KOPT-K1 (cell line): Measurements from ENCODE around the gene PARD3B.

Experiments
- H3K27ac ChIP-seq: fragments of 200-600 bp; sonication (generic); 2 replicates; pipeline ENCODE4 v1.5.1; 2016; ENCODE audit warnings: antibody characterized with exemption, mild to moderate bottlenecking, low read depth, low read length; ENCODE audit not compliant: poor library complexity, severe bottlenecking
- H3K36me3 ChIP-seq: fragments of 200-600 bp; sonication (generic); 2 replicates; pipeline ENCODE4 v1.5.1; 2017; ENCODE audit warnings: antibody characterized with exemption, mild to moderate bottlenecking, low read length, moderate library complexity; ENCODE audit not compliant: insufficient read depth
- H3K9me3 ChIP-seq: fragments of 200-600 bp; sonication (generic); 2 replicates; pipeline ENCODE4 v1.5.1; 2017; ENCODE audit warnings: antibody characterized with exemption, low read length, mild to moderate bottlenecking; ENCODE audit not compliant: insufficient read depth, poor library complexity, severe bottlenecking

Gene PARD3B

DNA sequence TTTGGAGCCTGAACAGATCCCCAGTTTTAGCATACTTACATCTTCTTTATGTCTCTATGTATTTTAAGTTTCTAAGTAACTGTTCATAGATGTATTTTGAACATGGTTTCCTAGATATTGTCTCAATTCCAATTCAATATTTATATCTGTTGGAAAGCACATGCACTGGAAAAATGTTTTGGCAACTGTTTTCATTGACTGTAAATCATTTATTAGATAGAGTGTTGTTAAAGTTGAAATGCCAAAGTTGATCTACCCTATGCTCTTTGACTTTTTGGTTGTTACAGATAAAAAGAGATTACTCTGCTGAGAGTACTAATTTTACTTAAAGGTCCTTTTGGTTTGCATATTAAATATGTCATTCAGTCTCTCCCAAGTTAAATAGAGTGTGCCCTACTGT is 792.0 kb downstream of the PARD3B start:
- Histone ChIP-seq H3K27ac (no peak overlapping the region), H3K36me3 (no peaks in the 10 kb centered on the region), H3K9me3 (no peaks in the 10 kb centered on the region)

DNA sequence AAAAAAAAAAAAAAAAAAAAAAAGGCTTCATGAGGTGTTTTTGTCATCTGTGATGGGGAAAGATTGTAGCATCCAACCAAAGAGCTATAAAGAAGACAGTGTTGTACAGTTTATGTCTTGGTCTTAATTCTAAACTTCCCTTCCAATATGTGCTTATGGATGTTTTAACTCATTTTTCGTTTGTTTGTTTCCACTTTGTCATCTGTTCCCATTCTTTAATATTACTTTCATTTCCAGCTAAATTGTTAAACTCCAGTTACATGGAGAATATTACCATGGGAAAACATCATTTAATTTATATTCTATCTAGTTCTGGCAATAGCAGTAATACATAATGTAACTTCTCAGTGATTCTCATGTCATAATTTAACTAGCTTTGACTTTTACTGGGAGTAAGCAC is 792.9 kb downstream of the PARD3B start:
- no peaks in the 10 kb centered on the region for H3K9me3 ChIP-seq
- H3K27ac ChIP-seq = no peak overlapping the region
- no peaks in the 10 kb centered on the region for H3K36me3 ChIP-seq

DNA sequence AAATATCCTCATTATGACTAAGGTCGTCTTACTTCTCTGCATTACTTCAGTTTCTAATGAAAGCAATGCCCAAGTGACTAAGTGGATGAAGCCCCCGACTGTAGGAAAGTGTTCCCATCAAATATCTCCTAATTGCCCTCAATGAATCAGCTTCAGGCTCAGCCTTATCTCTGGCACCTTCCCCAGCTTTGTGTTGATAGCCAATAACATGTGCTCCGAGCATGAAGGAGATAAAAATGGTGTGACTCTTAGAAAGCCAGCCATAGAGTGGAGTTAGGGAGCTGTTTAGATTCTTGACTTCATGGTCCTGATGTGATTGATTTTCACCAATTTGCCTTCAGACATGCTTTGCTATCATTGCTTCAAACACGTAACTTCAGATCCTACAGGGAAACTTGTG is 797.8 kb downstream of the PARD3B start:
- Histone ChIP-seq H3K36me3 (no peaks in the 10 kb centered on the region), H3K27ac (no peak overlapping the region), H3K9me3 (no peaks in the 10 kb centered on the region)

DNA sequence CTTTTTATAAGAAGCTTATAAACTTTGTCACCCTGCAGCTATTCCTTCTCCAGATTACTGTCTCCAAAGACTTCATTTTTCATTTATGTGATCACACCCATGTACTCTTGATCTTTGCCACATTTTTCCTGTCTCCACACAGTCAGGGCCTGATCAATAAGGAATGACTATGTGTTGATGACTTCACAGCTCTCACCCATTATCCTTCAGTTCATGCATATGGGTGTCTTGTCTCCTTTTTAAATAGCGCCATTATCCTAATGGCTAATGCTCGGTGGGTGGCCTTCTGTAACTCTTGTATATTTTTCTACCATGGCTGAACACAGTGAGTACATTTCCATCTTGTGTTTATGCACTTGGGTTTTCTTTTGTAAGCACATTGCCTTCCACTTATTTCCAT is 801.4 kb downstream of the PARD3B start:
- Histone ChIP-seq H3K27ac (no peak overlapping the region), H3K9me3 (no peaks in the 10 kb centered on the region), H3K36me3 (no peaks in the 10 kb centered on the region)

DNA sequence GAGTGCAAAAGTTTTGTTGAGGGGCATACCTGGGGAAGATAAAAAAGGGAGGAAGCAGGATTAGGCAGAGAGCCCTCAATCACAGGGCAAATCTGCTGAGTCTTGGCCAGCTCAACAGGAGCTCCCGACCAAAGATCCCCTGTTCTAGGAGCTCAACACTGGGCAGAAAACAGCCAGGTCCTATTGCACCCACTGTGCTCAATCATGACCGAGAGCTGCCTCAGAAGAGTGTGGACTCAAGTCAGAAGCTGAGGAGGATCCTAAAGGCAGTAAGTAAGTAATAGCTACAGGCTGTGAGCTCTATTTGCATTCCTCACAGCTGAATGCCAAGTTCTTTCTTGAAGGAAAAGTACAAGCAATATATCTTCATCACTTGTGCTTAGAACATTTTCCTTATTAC is 802.6 kb downstream of the PARD3B start:
- Histone ChIP-seq H3K27ac (no peak overlapping the region), H3K36me3 (no peaks in the 10 kb centered on the region), H3K9me3 (no peaks in the 10 kb centered on the region)

DNA sequence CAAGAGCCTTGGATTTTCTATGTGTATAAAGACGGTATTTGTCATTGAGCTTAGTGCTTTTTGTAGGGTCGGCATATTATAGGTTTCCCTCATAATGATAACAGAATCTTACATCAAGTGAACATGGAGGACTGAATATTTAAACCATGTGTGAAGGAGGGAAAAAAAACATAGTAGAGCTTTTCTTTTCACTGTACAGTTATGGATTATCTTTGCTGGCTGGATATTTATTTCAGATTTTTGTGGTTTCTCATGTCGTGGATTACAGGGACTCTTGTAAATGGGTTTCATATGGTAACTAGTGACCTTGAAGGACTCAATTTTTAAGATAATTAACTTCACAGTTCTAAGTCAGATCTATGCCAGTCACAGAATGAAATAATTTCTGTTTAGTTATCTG is 806.8 kb downstream of the PARD3B start:
- H3K36me3 ChIP-seq = no peaks in the 10 kb centered on the region
- H3K9me3 ChIP-seq = no peaks in the 10 kb centered on the region
- no peak overlapping the region for H3K27ac ChIP-seq

DNA sequence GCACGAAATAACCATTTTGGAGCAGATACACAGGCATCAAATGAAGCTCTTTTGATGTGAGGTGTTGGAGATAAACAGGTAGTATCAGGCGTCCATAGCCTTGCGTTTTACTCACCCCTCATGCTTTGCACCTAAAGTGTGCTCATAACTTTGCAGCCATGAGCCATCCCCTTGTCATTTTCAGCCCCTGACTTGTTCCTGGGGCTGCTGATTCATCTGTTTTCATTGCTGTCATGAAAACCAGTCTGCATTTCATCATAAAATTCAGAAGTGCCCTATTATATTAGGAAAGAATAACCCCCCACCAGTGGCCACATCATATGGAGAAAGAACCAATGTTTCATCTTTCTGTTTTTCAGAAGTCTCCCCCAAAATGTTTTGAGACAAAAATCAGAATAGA is 807.3 kb downstream of the PARD3B start:
- Histone ChIP-seq H3K36me3 (no peaks in the 10 kb centered on the region), H3K9me3 (no peaks in the 10 kb centered on the region), H3K27ac (no peak overlapping the region)

DNA sequence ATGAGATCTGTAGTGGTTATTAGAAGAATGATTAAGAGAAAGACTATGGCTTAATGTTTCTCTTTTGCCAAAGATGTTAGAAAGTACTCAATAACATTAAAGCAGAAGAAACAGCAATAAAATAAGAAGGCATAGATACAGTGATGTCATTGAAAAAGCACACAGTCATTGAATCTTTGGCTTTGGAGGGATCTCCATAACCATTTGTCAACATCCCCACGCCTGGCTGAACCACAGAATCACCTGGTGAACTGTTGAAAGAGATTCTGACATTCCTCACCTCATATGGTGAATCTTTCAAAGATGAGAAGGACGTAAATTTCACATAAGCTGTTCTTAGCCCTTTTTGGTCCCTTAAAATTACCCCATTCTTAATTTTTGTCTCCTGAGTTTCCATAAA is 812.5 kb downstream of the PARD3B start:
- Histone ChIP-seq H3K27ac (no peak overlapping the region), H3K9me3 (no peaks in the 10 kb centered on the region), H3K36me3 (no peaks in the 10 kb centered on the region)

DNA sequence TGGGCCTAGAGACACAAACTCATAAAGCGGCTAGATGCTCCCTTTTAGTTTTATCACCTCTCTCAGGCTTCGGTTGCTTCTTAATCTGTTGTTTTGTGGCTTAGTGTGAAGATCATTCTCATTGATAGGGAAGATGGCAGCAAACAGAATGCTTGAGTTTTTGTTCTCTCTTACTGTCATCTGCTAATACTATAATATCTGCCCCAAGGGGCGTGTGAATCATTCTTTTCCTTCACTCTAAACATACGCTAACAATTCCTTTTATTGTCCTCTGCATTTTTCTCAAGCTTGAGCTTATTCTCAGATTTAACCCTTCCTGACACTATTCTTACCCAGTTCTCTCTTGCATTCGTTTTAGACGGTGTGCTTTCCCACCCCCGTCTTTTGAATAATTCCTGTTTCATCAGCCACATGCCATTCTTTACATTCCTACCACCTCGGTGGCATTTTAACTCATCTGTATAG is 813.1 kb downstream of the PARD3B start:
- Histone ChIP-seq H3K27ac (no peak overlapping the region), H3K36me3 (no peaks in the 10 kb centered on the region), H3K9me3 (no peaks in the 10 kb centered on the region)

DNA sequence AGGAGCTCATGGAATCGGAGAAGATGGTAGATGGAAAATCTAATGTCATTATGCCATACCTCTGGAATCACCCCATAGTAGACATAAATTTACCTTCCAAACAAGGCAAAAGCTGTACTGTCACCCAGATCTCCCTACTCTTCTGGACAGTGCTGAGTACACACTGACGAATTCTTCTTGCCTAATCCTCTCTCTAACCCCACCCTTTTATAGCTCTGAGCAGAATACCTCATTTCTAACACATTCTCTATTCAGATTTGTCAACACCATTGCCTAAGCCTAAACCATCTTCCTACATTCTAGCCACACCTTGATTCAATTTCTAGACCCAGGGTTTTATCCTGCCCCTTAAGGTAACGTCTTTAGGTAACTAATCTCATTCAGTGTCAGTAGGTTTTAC is 816.0 kb downstream of the PARD3B start:
- H3K27ac ChIP-seq = no peak overlapping the region
- no peaks in the 10 kb centered on the region for H3K36me3 ChIP-seq
- no peaks in the 10 kb centered on the region for H3K9me3 ChIP-seq

DNA sequence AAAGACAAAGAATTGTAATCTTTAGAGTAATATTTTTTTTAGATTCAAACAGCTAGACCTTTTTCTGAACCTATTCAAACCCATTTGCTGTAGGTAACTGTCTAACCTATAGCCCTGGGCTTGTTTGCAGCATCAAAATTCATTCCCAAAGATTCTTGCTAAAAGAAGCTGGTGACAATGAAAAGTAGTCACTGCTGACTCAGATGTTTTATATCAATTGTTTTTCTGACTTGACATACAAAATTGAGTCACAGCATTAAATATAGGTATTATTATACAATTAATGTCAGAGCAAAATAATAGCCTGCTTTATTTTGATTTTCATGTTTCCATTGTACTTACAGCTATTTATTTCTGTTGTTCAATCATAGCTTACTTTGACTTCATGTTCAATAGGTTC is 816.7 kb downstream of the PARD3B start:
- H3K9me3 ChIP-seq = no peaks in the 10 kb centered on the region
- no peak overlapping the region for H3K27ac ChIP-seq
- no peaks in the 10 kb centered on the region for H3K36me3 ChIP-seq

DNA sequence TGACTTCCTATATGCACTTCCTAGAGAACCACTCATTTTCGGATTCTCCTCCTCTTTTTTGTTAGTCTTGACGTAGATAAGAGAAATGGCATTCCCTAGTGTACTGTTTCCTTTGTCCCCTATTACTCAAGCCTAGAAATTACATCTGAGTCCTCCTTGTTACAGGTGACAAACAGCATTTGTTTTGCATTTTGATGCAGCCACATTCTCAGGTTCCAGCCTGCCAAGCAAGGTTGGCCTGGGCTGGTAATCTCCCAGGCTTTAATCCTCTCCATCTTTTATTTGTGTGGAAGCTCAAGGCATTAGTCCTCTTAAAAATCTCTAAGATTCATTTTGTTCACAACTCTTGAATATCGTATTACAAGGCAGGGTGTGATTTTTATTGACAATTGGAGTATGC is 819.0 kb downstream of the PARD3B start:
- no peaks in the 10 kb centered on the region for H3K36me3 ChIP-seq
- H3K9me3 ChIP-seq = no peaks in the 10 kb centered on the region
- H3K27ac ChIP-seq = no peak overlapping the region

DNA sequence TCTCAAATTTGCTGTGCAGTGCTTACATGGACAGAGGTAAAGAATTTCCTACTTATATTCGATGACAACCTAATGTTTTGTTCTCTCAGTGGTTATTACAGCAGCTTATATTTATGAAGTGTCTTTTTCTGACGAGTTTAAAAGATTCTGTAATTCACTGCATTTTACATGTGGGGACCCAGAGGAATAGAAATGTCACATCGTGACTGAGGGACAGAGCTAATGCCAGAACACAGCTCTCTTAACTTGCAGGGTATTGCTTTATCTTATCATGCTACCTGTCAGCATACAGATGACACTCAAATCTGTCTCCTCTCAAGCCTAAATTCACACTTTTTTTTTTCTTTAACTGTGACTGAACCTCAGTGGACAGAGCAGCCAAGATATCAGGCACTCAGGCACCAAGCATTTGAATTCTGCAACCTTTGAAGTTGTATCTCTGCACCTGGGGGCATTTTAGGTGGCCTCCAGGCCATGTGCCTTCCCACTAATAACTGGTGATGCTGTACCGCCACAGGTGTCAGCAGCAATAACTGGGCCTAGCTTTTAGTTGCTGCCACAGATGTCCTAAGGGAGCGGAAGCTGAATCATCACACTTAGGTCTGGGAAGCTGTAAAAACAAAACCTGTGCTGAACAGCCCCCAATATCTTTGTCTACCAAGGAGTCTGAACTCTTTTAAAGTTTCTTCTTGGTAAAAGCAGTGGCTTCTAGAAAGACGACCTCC is 821.2 kb downstream of the PARD3B start:
- Histone ChIP-seq H3K9me3 (no peaks in the 10 kb centered on the region), H3K27ac (no peak overlapping the region), H3K36me3 (no peaks in the 10 kb centered on the region)

DNA sequence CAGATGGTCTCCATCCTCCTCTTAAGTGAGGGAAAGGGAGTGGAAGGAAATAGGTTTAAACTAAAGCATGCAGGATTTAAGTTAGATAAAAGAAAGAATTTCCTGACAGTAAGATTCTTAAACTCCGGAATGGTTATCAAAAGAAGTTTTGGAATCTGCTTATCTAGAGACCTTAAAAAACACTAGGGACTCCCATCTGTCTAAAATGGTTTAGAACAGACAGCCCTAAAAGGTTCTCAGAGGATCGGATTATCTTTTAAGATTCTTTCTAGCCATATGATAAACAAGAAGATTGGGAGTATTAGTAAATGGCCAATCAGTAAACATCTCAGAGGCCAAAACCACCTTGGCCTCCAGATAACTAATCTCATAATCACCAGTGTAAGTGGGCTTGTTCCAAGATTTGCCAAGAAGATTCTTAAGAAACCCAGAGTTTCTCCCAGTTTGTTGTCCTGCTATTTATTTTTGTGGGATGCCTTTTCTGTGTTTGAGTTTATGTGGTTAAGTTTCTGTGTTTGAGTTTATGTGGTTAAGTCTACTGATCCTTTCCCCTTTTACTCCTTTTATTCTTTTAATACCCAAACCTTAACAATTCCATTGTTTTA is 822.2 kb downstream of the PARD3B start:
- Histone ChIP-seq H3K9me3 (no peaks in the 10 kb centered on the region), H3K27ac (no peak overlapping the region), H3K36me3 (no peaks in the 10 kb centered on the region)

DNA sequence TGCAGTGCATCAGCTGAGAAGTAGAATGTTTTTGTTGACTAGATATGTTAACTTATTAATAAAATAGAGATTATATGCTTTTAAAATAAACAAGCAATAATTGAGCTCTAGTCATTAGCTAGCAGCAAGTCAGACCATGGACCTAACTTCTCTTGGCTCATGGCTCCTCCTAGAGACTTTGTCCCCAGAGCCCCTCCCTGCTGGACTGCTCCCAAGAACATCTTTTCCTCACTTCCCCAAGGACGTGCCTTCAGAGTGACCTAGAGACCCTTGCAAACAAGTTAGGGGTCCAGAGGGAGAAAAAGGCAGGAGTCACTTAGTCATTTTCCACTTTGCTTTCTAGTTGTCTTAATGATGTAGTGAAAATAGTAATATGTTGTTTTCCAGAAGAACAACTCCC is 824.5 kb downstream of the PARD3B start:
- Histone ChIP-seq H3K27ac (no peak overlapping the region), H3K36me3 (no peaks in the 10 kb centered on the region), H3K9me3 (no peaks in the 10 kb centered on the region)

DNA sequence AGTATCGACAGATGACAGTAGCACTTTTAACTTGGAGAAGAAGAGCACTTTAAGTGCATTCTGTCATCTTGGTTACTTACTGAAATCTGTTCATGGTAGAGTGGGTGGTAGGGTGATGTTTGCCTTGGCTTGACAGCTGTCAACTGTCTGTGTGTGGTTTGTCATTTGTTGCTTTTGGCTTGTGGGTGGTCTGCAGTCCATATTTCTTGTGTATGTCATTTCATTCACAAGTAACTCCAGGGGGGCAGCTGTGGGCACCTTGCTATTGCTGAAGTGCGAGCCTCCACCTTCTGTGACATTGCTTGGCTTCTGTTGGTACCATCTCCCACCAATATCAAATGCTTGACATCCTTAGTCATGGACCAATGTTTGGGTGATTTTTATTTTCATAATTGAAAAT is 825.5 kb downstream of the PARD3B start:
- H3K27ac ChIP-seq = no peak overlapping the region
- no peaks in the 10 kb centered on the region for H3K9me3 ChIP-seq
- H3K36me3 ChIP-seq = no peaks in the 10 kb centered on the region
